ENCODE measurements around the gene ANAPC15.
"Not testable (repeated sequence)": the region's sequence is repeated elsewhere in the genome, so short reads cannot be mapped to it uniquely, and the experiment has no call there.

Gene ANAPC15

GRCh38 chr11:72135891-72136683 is 23.6 kb upstream of the ANAPC15 start:
- H3K27ac ChIP-seq, result no peak overlapping the region
- no peak for TF ChIP-seq CTCF (conservative IDR thresholded peaks at IDR 0.05)
- no peak for TF ChIP-seq ZFX (IDR thresholded peaks at IDR 0.05)

- not testable (repeated sequence) for H3K27ac ChIP-seq
These were observed 23.0 kb upstream of the ANAPC15 start, which contains the start of gene FOLR3 for GRCh38 chr11:72135473-72135872. TSS of gene FOLR3 (plus strand) at chr11:72135725. CDS start at chr11:72135953, 228 bp downstream.

- TF ChIP-seq CTCF (conservative IDR thresholded peaks at IDR 0.05), result no peak
- no peak for TF ChIP-seq ZFX (IDR thresholded peaks at IDR 0.05)
- no peak overlapping the region for H3K27ac ChIP-seq
These were observed 20.2 kb upstream of the ANAPC15 start for GRCh38 chr11:72132646-72133045.

GRCh38 chr11:72129381-72129780 is 16.9 kb upstream of the ANAPC15 start:
- H3K27ac ChIP-seq, result no peak overlapping the region
- TF ChIP-seq ZFX (IDR thresholded peaks at IDR 0.05) (no peak), CTCF (conservative IDR thresholded peaks at IDR 0.05) (no peak)

- TF ChIP-seq CTCF (conservative IDR thresholded peaks at IDR 0.05) (no peak), ZFX (IDR thresholded peaks at IDR 0.05) (no peak)
- H3K27ac ChIP-seq, result no peak overlapping the region
These were observed 15.4 kb upstream of the ANAPC15 start for GRCh38 chr11:72127923-72128322.

- no peak overlapping the region for H3K27ac ChIP-seq
- no peak for TF ChIP-seq ZFX (IDR thresholded peaks at IDR 0.05)
- TF ChIP-seq CTCF (conservative IDR thresholded peaks at IDR 0.05), result no peak
These were observed 13.5 kb upstream of the ANAPC15 start for GRCh38 chr11:72125956-72126355.

GRCh38 chr11:72124046-72124445 is 11.6 kb upstream of the ANAPC15 start:
- H3K27ac ChIP-seq, result no peak overlapping the region
- TF ChIP-seq ZFX (IDR thresholded peaks at IDR 0.05) (no peak), CTCF (conservative IDR thresholded peaks at IDR 0.05) (no peak)

GRCh38 chr11:72123117-72123653 is 10.7 kb upstream of the ANAPC15 start:
- TF ChIP-seq ZFX (IDR thresholded peaks at IDR 0.05) (no peak), CTCF (conservative IDR thresholded peaks at IDR 0.05) (no peak)
- no peak overlapping the region for H3K27ac ChIP-seq

All from C4-2B (cell line).